ENCODE results near the gene PSTK.

- no peak for TF ChIP-seq CTCF (optimal IDR thresholded peaks at IDR 0.05 in 1 of 3, IDR thresholded peaks at IDR 0.05 in 1 of 3, conservative IDR thresholded peaks at IDR 0.05 in 1 of 3; ENCODE audit: extremely low read depth in 1 of 3, insufficient read depth in 2 of 3, low read length in 3 of 3)
- TF ChIP-seq EZH2 (IDR thresholded peaks at IDR 0.05; ENCODE audit: low read length): no peak
Observed at GRCh38 chr10:123019941-123020703, 39.9 kb downstream of the PSTK start.

Measured in keratinocyte (primary cell).